Measurements from ENCODE around the gene TTLL10.

TTLL10 gene

DNA sequence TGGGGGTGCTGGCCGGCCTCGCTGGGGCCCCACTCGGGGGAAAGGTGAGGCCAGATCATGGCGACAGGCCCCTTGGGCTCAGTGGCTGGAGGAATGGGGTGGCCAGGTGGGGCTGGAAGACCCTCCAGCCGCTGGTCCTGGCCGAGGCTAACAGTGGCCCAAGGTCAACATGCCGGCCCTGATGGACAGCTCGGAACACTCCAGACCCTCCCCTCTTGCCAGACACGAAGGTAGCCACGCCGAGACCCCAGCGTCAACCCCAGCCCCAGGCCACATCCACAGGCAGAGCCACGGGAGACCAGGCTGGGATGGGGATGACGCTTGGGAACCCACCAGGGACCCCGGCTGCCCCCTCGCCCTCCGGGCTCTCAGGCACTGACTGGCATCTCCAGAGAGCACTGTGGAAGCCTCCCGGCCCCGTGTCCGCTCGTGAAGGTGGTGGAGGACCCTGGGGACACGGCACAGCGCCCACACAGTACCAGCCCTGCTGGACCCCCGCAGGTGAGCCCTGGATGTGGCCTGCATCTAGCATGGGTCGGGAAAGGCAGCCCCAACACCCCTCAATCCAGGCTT is 73.7 kb downstream of the TTLL10 start:
- H3K36me3 ChIP-seq (ENCODE audit: insufficient read depth, low read length) = no peaks in the 10 kb centered on the region
- TF ChIP-seq EZH2phosphoT487 (IDR thresholded peaks at IDR 0.05; ENCODE audit: borderline replicate concordance) = no peak
- TF ChIP-seq, protein P1, sequence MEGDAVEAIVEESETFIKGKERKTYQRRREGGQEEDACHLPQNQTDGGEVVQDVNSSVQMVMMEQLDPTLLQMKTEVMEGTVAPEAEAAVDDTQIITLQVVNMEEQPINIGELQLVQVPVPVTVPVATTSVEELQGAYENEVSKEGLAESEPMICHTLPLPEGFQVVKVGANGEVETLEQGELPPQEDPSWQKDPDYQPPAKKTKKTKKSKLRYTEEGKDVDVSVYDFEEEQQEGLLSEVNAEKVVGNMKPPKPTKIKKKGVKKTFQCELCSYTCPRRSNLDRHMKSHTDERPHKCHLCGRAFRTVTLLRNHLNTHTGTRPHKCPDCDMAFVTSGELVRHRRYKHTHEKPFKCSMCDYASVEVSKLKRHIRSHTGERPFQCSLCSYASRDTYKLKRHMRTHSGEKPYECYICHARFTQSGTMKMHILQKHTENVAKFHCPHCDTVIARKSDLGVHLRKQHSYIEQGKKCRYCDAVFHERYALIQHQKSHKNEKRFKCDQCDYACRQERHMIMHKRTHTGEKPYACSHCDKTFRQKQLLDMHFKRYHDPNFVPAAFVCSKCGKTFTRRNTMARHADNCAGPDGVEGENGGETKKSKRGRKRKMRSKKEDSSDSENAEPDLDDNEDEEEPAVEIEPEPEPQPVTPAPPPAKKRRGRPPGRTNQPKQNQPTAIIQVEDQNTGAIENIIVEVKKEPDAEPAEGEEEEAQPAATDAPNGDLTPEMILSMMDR (conservative IDR thresholded peaks at IDR 0.05; ENCODE audit: low read length) = no peak
- no peak overlapping the region for H2AFZ ChIP-seq (ENCODE audit: low read length)
- H3K27me3 ChIP-seq (ENCODE audit: insufficient read depth, low read length, poor library complexity, severe bottlenecking) = no peaks in the 10 kb centered on the region
- no peak overlapping the region for H3K4me2 ChIP-seq (ENCODE audit: low read depth, low read length, poor library complexity, severe bottlenecking)
- no peak overlapping the region for H3K9ac ChIP-seq (ENCODE audit: low read depth, low read length, poor library complexity, severe bottlenecking)
- peaks cover 13% of the 10 kb centered on the region for H3K4me1 ChIP-seq (ENCODE audit: insufficient read depth, low read length, poor library complexity, severe bottlenecking)
- no peaks in the 10 kb centered on the region for H3F3A ChIP-seq (ENCODE audit: low read depth)
- H3K4me3 ChIP-seq (ENCODE audit: low read length, poor library complexity, severe bottlenecking) = no peak overlapping the region
- no peaks in the 10 kb centered on the region for H4K20me1 ChIP-seq (ENCODE audit: insufficient read depth, low read length, poor library complexity, severe bottlenecking)
- no peaks in the 10 kb centered on the region for H3K9me3 ChIP-seq (ENCODE audit: insufficient read depth, low read depth, low read length)
- no peaks in the 10 kb centered on the region for H3K79me2 ChIP-seq (ENCODE audit: insufficient read depth, low read length)
- H3K9me2 ChIP-seq (replicated peaks; ENCODE audit: low read depth, low read length) = no peaks in the 10 kb centered on the region

All from Loucy (cell line).